ENCODE measurements around the gene NEURL1B. TPM values are rescaled to one million over a fixed set of nuclear protein-coding genes. Genes with fewer than 3 reads are reported as not detected.

The NEURL1B gene
- total RNA-seq, 1 donor from 2014 or later, result 30.9 TPM

- H3K27me3 ChIP-seq, result no peaks in the 10 kb centered on the region
- intact Hi-C loops (cut with DNase I), result no loop called here
- H3K9me3 ChIP-seq, result no peaks in the 10 kb centered on the region
- no peaks in the 10 kb centered on the region for H3K4me1 ChIP-seq
- no peak overlapping the region for H3K27ac ChIP-seq
- no peak overlapping the region for H3K4me3 ChIP-seq
- no peak for DNase-seq (ENCODE audit: extremely low spot score in 2 of 2)
- H3K36me3 ChIP-seq, result no peaks in the 10 kb centered on the region
- TF ChIP-seq CTCF (IDR thresholded peaks at IDR 0.05), result no peak
- TF ChIP-seq POLR2AphosphoS5 (IDR thresholded peaks at IDR 0.05; ENCODE audit: insufficient read depth in 1 of 2, low read depth in 1 of 2), result no peak
- no peak for TF ChIP-seq POLR2A (IDR thresholded peaks at IDR 0.05)
Measured at GRCh38 chr5:172630482-172630881, 10.6 kb upstream of the NEURL1B start.

- intact Hi-C loops (cut with DNase I), result no loop called here
- Histone ChIP-seq H3K4me1 (no peaks in the 10 kb centered on the region), H3K4me3 (no peak overlapping the region), H3K27me3 (no peaks in the 10 kb centered on the region), H3K36me3 (no peaks in the 10 kb centered on the region), H3K27ac (no peak overlapping the region), H3K9me3 (no peaks in the 10 kb centered on the region)
- DNase-seq (ENCODE audit: extremely low spot score in 2 of 2), result no peak
- no peak for TF ChIP-seq POLR2A (IDR thresholded peaks at IDR 0.05)
- no peak for TF ChIP-seq CTCF (IDR thresholded peaks at IDR 0.05)
- no peak for TF ChIP-seq POLR2AphosphoS5 (IDR thresholded peaks at IDR 0.05; ENCODE audit: insufficient read depth in 1 of 2, low read depth in 1 of 2)
Measured at GRCh38 chr5:172630986-172631385, 10.1 kb upstream of the NEURL1B start.

- Histone ChIP-seq H3K27ac (no peak overlapping the region), H3K4me1 (peaks cover 10% of the 10 kb centered on the region), H3K27me3 (no peaks in the 10 kb centered on the region), H3K9me3 (no peaks in the 10 kb centered on the region), H3K4me3 (no peak overlapping the region), H3K36me3 (no peaks in the 10 kb centered on the region)
- no peak for DNase-seq (ENCODE audit: extremely low spot score in 2 of 2)
- TF ChIP-seq POLR2A (IDR thresholded peaks at IDR 0.05), result no peak
- no peak for TF ChIP-seq POLR2AphosphoS5 (IDR thresholded peaks at IDR 0.05; ENCODE audit: insufficient read depth in 1 of 2, low read depth in 1 of 2)
- TF ChIP-seq CTCF (IDR thresholded peaks at IDR 0.05), result no peak
- intact Hi-C loops (cut with DNase I), result no loop called here
Measured at GRCh38 chr5:172632346-172633092, 8.5 kb upstream of the NEURL1B start.

GRCh38 chr5:172633403-172633970 is 7.6 kb upstream of the NEURL1B start:
- H3K36me3 ChIP-seq, result no peaks in the 10 kb centered on the region
- no peak for TF ChIP-seq POLR2AphosphoS5 (IDR thresholded peaks at IDR 0.05; ENCODE audit: insufficient read depth in 1 of 2, low read depth in 1 of 2)
- no peak for TF ChIP-seq POLR2A (IDR thresholded peaks at IDR 0.05)
- no peak for TF ChIP-seq CTCF (IDR thresholded peaks at IDR 0.05)
- peaks cover 10% of the 10 kb centered on the region for H3K4me1 ChIP-seq
- no peak for DNase-seq (ENCODE audit: extremely low spot score in 2 of 2)
- H3K4me3 ChIP-seq, result no peak overlapping the region
- H3K27ac ChIP-seq, result no peak overlapping the region
- no peaks in the 10 kb centered on the region for H3K27me3 ChIP-seq
- intact Hi-C loops (cut with DNase I), result no loop called here
- H3K9me3 ChIP-seq, result no peaks in the 10 kb centered on the region
